GM06990 (cell line): ENCODE results near the gene RBFOX1.

Source experiments
- DNase-seq: peaks from one replicate; pipeline ENCODE4 v3.0.0-alpha.2; 2011; ENCODE audit not compliant: insufficient read length; ENCODE audit errors: extremely low read depth
- H3K27me3 ChIP-seq: replicated peaks from 2 replicates; pipeline ENCODE4 v1.6.0; 2011; ENCODE audit warnings: low read length; ENCODE audit not compliant: control insufficient read depth, insufficient read depth
- H3K36me3 ChIP-seq: 2 replicates; pipeline ENCODE4 v1.5.1; 2011; ENCODE audit warnings: low read length; ENCODE audit not compliant: control insufficient read depth, insufficient read depth
- H3K4me3 ChIP-seq: replicated peaks from 2 replicates; pipeline ENCODE4 v1.5.1; 2011; ENCODE audit warnings: low read depth, mild to moderate bottlenecking, control low read depth, low read length
- CTCF ChIP-seq: IDR thresholded peaks from 2 replicates; pipeline ENCODE4 v1.5.1; 2011; ENCODE audit warnings: low read length, control low read depth, mild to moderate bottlenecking, inconsistent platforms; ENCODE audit not compliant: insufficient read depth, poor library complexity, severe bottlenecking

The RBFOX1 gene

GRCh38 chr16:7440886-7441400, 108.3 kb downstream of the RBFOX1 start:
- no peaks in the 10 kb centered on the region for H3K36me3 ChIP-seq
- TF ChIP-seq CTCF = no peak
- H3K27me3 ChIP-seq = no peaks in the 10 kb centered on the region
- no peak overlapping the region for H3K4me3 ChIP-seq
- no peak for DNase-seq

- no peak for TF ChIP-seq CTCF
Observed at GRCh38 chr16:7442050-7442449, 109.4 kb downstream of the RBFOX1 start.

GRCh38 chr16:7443142-7443541, 110.5 kb downstream of the RBFOX1 start:
- no peak overlapping the region for H3K4me3 ChIP-seq
- no peak for DNase-seq
- TF ChIP-seq CTCF = no peak
- H3K36me3 ChIP-seq = no peaks in the 10 kb centered on the region
- no peaks in the 10 kb centered on the region for H3K27me3 ChIP-seq

More at GRCh38 chr16:7442050-7442449, 109.4 kb downstream of the RBFOX1 start:
- DNase-seq = no peak
- H3K4me3 ChIP-seq = no peak overlapping the region
- H3K27me3 ChIP-seq = no peaks in the 10 kb centered on the region
- H3K36me3 ChIP-seq = no peaks in the 10 kb centered on the region

GRCh38 chr16:7443648-7444365, 111.2 kb downstream of the RBFOX1 start:
- Histone ChIP-seq H3K4me3 (no peak overlapping the region), H3K36me3 (no peaks in the 10 kb centered on the region), H3K27me3 (no peaks in the 10 kb centered on the region)
- TF ChIP-seq CTCF = no peak
- DNase-seq = no peak

GRCh38 chr16:7449306-7449705, 116.7 kb downstream of the RBFOX1 start:
- no peak overlapping the region for H3K4me3 ChIP-seq
- DNase-seq = no peak
- H3K36me3 ChIP-seq = no peaks in the 10 kb centered on the region
- H3K27me3 ChIP-seq = no peaks in the 10 kb centered on the region
- no peak for TF ChIP-seq CTCF
